Measurements from ENCODE around the gene CCNB2. TPM values are rescaled to one million over a fixed set of nuclear protein-coding genes. Genes with fewer than 3 reads are reported as not detected.

CCNB2 gene
- total RNA-seq, result 10 to 100 TPM; 68.0 to 75.3 TPM

DNA sequence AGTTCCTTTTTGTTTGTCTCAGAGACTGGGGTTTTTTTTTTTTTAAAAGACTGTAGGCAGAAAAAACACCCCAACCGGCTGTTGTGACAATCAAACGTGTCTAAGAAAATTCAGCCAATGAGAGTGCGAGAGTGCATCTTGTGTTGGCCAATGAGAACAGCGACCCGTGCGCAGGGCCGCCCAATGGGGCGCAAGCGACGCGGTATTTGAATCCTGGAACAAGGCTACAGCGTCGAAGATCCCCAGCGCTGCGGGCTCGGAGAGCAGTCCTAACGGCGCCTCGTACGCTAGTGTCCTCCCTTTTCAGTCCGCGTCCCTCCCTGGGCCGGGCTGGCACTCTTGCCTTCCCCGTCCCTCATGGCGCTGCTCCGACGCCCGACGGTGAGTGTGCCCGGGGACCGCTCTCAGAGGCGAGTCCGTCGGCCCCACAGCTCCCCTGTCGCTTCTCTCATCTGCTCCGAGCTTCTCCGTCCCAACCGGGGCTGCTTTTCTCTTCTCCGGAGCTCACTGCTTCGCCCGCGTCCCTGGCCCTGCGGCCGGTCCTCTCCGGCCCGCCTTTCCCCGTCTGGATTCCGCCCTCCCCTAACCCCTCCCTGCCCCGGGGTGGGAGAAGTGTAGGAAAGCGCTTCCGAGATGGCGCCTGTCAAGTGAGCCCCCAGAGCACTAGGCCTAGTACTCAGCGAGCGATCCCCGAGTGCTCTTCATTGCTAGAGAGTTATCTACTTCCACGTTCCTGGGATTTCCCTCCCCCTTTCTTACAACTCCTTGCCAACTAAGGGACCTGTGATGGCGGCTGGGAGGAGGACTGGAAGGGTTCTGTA, at the start of gene CCNB2:
CCNB2 (plus strand) TSS at position 235 of the 821 bp plus-strand sequence; CDS start at position 358, 123 bp downstream.
- H3K27me3 Mint-ChIP-seq, result no peaks in the 10 kb centered on the region
- DNase-seq (peak; percentile 92), ATAC-seq (peak; percentile 99)
- POLR2A ChIA-PET, result no interaction called here
- H3K4me1 Mint-ChIP-seq, result peaks cover 11% of the 10 kb centered on the region
- CTCF ChIA-PET, result interaction anchor here (0.7 kb wide), 1 partner anchor 13 kb away, joined by 3 read pairs; no protein-coding TSS in a partner anchor
- H3K4me3 Mint-ChIP-seq, result peak within 1 kb of the TSS; percentile 91
- intact Hi-C loops (cut with DNase I, micrococcal nuclease), result loop anchor here (1.0 to 10.0 kb wide), 5 partner anchors 118 to 552 kb away; partner anchors contain the start of genes GTF2A2 (in 1 of the 2), RNF111 (in 1 of the 2) and SLTM (in 1 of the 2)
- H3K36me3 Mint-ChIP-seq (ENCODE audit: low read depth), result peaks cover 21% of the 10 kb centered on the region
- H3K27ac Mint-ChIP-seq, result peak within 1 kb of the TSS; percentile 91
- H3K9me3 Mint-ChIP-seq (ENCODE audit: low read depth), result no peaks in the 10 kb centered on the region

DNA sequence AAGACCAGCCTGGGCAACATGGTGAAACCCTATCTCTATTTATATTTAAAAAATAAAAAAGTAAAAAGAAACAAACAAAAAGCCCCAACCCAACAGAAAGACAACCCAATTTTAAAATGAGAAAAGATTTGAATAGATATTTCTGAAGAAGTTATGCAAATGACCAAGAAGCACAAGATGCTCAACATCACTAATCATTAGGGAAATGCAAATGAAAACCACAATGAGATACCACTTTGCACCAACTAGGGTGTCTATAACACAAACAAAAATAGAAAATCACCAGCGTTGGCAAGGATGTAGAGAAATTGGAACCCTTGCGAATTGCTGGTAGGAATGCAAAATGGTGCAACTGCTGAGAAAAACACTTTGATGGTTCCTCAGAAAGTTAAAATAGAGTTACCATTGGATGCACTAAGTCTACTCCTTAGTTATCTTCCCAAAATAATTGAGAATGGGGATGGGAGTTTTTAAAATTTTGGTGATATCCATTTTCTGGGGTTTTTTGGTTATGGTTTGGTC, 45.8 kb upstream of the CCNB2 start:
- Mint-ChIP-seq H3K4me3 (no peak overlapping the region), H3K4me1 (peaks cover 6% of the 10 kb centered on the region), H3K27me3 (no peaks in the 10 kb centered on the region), H3K9me3 (ENCODE audit: low read depth) (no peaks in the 10 kb centered on the region), H3K27ac (no peak overlapping the region), H3K36me3 (ENCODE audit: low read depth) (peaks cover 39% of the 10 kb centered on the region)
- DNase-seq (no peak), ATAC-seq (no peak)
- ChIA-PET CTCF (interaction anchor here (0.5 to 1.3 kb wide), 4 partner anchors 11 to 158 kb away, joined by 3 to 5 read pairs (median 4); no protein-coding TSS in a partner anchor), POLR2A (no interaction called here)
- intact Hi-C loops (cut with DNase I, micrococcal nuclease), result no loop called here

DNA sequence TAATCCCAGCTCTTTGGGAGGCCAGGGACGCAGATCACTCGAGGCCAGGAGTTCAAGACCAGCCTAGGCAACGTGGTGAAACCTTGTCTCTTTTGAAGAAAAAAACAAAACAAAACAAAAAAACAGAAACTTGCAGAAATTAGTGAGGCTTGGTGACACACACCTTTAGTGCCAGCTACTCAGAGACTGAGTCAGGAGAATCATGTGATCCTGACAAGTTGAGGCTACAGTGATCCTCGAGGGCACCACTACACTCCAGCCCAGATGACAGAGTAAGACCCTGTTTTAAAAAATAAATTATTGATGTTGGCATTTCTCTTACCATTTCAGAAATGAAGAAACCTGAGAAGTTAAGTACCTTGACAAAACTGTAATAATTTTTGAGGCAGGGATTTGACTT, 44.6 kb upstream of the CCNB2 start:
- Mint-ChIP-seq H3K9me3 (ENCODE audit: low read depth) (no peaks in the 10 kb centered on the region), H3K4me3 (no peak overlapping the region), H3K4me1 (peaks cover 5% of the 10 kb centered on the region), H3K27me3 (no peaks in the 10 kb centered on the region), H3K36me3 (ENCODE audit: low read depth) (peaks cover 42% of the 10 kb centered on the region), H3K27ac (no peak overlapping the region)
- ATAC-seq (no peak), DNase-seq (no peak)
- intact Hi-C loops (cut with DNase I, micrococcal nuclease), result no loop called here
- CTCF ChIA-PET, result interaction anchor here (0.9 to 1.3 kb wide), 4 partner anchors 13 to 833 kb away, joined by 3 to 4 read pairs (median 3); no protein-coding TSS in a partner anchor
- POLR2A ChIA-PET, result interaction anchor here (0.6 kb wide), 1 partner anchor 146 kb away, joined by 3 read pairs; no protein-coding TSS in a partner anchor

DNA sequence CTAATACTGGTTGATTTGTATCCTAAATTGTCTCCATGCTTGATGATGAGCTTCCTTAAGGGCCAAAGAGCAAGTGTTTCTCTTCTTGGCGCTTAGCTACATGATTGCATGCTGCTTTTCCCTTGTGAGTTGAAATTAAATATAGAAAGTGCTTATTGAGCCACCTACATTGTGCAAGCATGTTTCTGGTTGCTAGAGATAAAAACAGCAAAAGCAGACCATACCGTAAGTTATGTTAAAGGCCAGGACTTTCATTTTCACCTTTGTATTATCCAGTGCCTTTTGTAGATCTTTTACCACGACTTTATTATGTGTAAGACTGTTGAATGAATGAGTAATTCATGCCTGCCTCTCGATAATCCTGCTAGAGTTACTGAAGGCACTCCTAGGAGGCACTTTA, 41.9 kb upstream of the CCNB2 start:
- no peak overlapping the region for H3K27ac Mint-ChIP-seq
- ATAC-seq (no peak), DNase-seq (no peak)
- no peaks in the 10 kb centered on the region for H3K9me3 Mint-ChIP-seq (ENCODE audit: low read depth)
- intact Hi-C loops (cut with DNase I, micrococcal nuclease), result no loop called here
- H3K4me1 Mint-ChIP-seq, result peaks cover 2% of the 10 kb centered on the region
- no peaks in the 10 kb centered on the region for H3K27me3 Mint-ChIP-seq
- CTCF ChIA-PET, result interaction anchor here (0.6 to 1.2 kb wide), 2 partner anchors 33 to 560 kb away, joined by 3 to 4 read pairs; no protein-coding TSS in a partner anchor
- POLR2A ChIA-PET, result interaction anchor here (0.6 kb wide), 1 partner anchor 10 kb away, joined by 4 read pairs; no protein-coding TSS in a partner anchor
- no peak overlapping the region for H3K4me3 Mint-ChIP-seq
- peaks cover 47% of the 10 kb centered on the region for H3K36me3 Mint-ChIP-seq (ENCODE audit: low read depth)

DNA sequence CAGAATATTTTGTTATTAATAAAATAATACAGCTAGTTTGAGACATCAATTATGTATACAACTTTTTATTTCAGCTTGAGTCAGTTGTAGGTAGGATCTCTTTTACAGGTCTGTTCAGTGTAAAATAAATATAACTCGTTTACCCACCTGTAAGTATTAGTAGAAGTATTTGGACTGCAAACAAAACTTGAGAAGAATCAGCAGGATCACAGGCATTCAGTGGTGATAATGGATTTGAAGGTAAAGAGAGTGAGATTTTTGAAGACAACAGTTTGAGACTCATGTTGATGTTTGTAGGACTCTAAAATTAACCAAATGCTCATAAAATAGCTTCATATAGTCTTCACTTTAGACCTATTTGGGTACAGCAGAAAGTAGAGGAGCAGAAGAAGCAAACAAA, 35.5 kb upstream of the CCNB2 start:
- no peak for DNase-seq
- Mint-ChIP-seq H3K4me3 (no peak overlapping the region), H3K27me3 (no peaks in the 10 kb centered on the region), H3K4me1 (peaks cover 11% of the 10 kb centered on the region), H3K36me3 (ENCODE audit: low read depth) (peaks cover 45% of the 10 kb centered on the region), H3K27ac (no peak overlapping the region), H3K9me3 (ENCODE audit: low read depth) (no peaks in the 10 kb centered on the region)
- ChIA-PET POLR2A (no interaction called here), CTCF (interaction anchor here (0.6 kb wide), 1 partner anchor 15 kb away, joined by 3 read pairs; no protein-coding TSS in a partner anchor)
- intact Hi-C loops (cut with DNase I, micrococcal nuclease), result no loop called here
- ATAC-seq, result no peak

DNA sequence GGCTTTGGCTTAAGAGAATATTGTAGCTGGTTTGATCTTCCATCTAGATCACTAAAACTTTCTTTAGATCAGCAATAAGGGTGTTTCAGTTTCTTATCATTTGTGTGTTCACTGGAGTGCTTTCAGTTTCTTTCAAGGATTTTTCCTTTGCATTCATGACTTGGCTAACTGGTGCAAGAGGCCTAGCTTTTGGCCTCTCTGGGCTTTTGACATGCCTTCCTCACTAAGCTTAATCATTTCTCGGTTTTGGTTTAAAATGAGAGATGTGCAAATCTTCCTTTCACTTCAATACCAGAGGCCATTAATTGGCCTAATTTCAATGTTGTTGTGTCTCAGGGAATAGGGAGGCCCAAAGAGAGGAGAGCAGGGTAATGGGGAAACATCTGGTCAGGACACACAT, 30.3 kb upstream of the CCNB2 start:
- DNase-seq (peak; percentile 14), ATAC-seq (peak; percentile 76)
- no peak overlapping the region for H3K4me3 Mint-ChIP-seq
- intact Hi-C loops (cut with DNase I, micrococcal nuclease), result no loop called here
- POLR2A ChIA-PET, result interaction anchor here (1.1 kb wide), 1 partner anchor 10 kb away, joined by 3 read pairs; no protein-coding TSS in a partner anchor
- H3K9me3 Mint-ChIP-seq (ENCODE audit: low read depth), result no peaks in the 10 kb centered on the region
- H3K4me1 Mint-ChIP-seq, result peaks cover 15% of the 10 kb centered on the region
- peak overlapping the region; percentile 78 for H3K27ac Mint-ChIP-seq
- H3K27me3 Mint-ChIP-seq, result no peaks in the 10 kb centered on the region
- H3K36me3 Mint-ChIP-seq (ENCODE audit: low read depth), result peaks cover 41% of the 10 kb centered on the region
- CTCF ChIA-PET, result interaction anchor here (1.3 kb wide), 1 partner anchor 63 kb away, joined by 3 read pairs; no protein-coding TSS in a partner anchor

DNA sequence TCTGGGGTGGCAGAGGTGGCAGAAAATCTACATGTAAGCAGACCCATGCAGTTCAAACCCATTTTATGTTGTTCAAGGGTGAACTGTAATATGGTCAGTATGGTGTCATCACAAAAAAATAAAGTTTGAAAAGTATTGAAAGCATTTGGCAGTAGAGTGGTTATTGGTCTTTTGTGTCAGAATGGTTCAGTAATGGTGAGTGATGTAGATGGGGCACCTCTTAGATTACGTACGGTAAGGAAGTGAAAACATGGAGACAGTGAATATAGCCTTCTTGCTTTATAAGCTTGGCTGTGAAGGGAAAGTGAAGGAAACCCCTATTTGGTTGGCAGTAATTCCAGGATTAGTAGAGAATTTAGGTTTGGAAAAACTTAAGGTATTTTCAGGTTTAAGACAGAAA, 17.2 kb upstream of the CCNB2 start:
- DNase-seq (no peak), ATAC-seq (no peak)
- no peaks in the 10 kb centered on the region for H3K4me1 Mint-ChIP-seq
- peaks cover 19% of the 10 kb centered on the region for H3K36me3 Mint-ChIP-seq (ENCODE audit: low read depth)
- ChIA-PET CTCF (interaction anchor here (0.6 to 0.8 kb wide), 2 partner anchors 110 to 389 kb away, joined by 3 to 5 read pairs; no protein-coding TSS in a partner anchor), POLR2A (no interaction called here)
- H3K27me3 Mint-ChIP-seq, result no peaks in the 10 kb centered on the region
- intact Hi-C loops (cut with DNase I, micrococcal nuclease), result no loop called here
- H3K4me3 Mint-ChIP-seq, result no peak overlapping the region
- no peak overlapping the region for H3K27ac Mint-ChIP-seq
- no peaks in the 10 kb centered on the region for H3K9me3 Mint-ChIP-seq (ENCODE audit: low read depth)

DNA sequence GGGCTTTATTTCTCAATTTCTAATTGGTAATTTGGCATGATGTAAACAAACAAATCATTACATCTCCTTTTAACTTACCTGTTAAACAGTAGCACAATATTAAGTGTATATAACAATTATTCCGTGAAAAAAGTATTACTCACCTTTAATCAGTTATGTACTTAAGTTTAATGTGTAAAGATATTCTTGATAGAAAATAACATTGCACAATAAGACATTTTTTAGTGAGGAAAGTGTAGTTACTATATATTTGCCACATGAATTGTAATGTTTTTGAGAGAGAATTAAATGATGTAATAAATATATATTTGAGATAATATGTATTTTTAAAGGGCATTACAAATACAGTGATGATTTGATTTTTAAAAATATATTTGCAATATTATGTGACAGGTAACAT, 10.9 kb upstream of the CCNB2 start:
- H3K36me3 Mint-ChIP-seq (ENCODE audit: low read depth), result peaks cover 28% of the 10 kb centered on the region

DNA sequence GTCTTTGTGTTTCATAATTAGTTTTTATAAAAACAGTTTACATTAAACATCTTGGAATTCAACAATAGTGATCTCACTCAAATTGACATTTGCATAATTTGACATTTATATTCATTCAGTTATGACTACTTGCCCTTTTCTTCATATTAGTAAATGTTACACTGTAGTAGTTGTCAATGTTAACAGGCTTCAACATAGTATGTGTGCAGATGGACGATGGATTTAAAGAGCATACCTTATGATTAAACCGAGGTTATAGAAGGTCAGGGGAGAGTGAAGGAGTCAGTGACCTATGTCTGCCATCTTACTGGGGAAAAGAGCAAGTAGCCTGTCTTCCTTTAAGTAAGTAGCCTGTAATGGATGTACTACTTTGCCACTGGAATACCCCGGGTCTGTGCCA, 8.5 kb upstream of the CCNB2 start:
- no peaks in the 10 kb centered on the region for H3K9me3 Mint-ChIP-seq (ENCODE audit: low read depth)
- no peak overlapping the region for H3K27ac Mint-ChIP-seq
- ATAC-seq, result no peak
- H3K27me3 Mint-ChIP-seq, result no peaks in the 10 kb centered on the region
- H3K4me3 Mint-ChIP-seq, result no peak overlapping the region
- H3K36me3 Mint-ChIP-seq (ENCODE audit: low read depth), result peaks cover 26% of the 10 kb centered on the region
- peaks cover 13% of the 10 kb centered on the region for H3K4me1 Mint-ChIP-seq
- no peak for DNase-seq
- intact Hi-C loops (cut with DNase I, micrococcal nuclease), result no loop called here
- CTCF ChIA-PET, result interaction anchor here (0.6 to 1.4 kb wide), 4 partner anchors 34 to 436 kb away, joined by 3 to 4 read pairs (median 4); no protein-coding TSS in a partner anchor
- POLR2A ChIA-PET, result no interaction called here

More for the DNA sequence above, 10.9 kb upstream of the CCNB2 start:
- no peak for ATAC-seq
- Mint-ChIP-seq H3K9me3 (ENCODE audit: low read depth) (no peaks in the 10 kb centered on the region), H3K27me3 (no peaks in the 10 kb centered on the region), H3K4me3 (no peak overlapping the region), H3K4me1 (peaks cover 7% of the 10 kb centered on the region), H3K27ac (no peak overlapping the region)
- ChIA-PET CTCF (interaction anchor here (1.2 kb wide), 1 partner anchor 9 kb away, joined by 3 read pairs; no protein-coding TSS in a partner anchor), POLR2A (no interaction called here)
- intact Hi-C loops (cut with DNase I, micrococcal nuclease), result no loop called here
- no peak for DNase-seq

DNA sequence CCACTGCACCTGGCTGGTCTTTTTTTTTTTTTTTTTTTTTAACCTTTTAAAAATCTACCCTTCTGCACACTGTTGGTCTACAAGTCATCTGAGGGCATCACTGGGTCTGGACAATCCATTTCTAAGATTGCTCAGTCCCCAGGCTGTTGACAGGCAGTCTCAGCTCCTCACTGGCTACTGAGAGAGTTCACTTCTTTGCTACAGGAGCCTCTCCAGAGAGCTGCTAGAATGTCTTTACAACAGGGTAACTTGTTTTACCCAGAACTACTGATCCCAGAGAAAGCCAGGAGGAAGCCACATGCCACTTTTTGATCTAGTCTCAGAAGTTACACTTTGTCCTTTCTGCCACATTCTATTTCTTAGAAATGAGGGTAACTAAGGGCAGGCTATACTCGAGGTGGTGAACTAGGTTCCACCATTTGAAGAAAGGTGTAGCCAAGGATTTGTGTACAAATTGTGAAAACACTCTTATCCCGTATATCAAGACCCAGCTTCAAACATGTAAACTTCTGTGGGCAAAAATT, 5.7 kb upstream of the CCNB2 start:
- ATAC-seq, result no peak
- no peak for DNase-seq
- POLR2A ChIA-PET, result interaction anchor here (0.7 to 1.0 kb wide), 2 partner anchors 100 to 120 kb away, joined by 4 to 5 read pairs; no protein-coding TSS in a partner anchor
- CTCF ChIA-PET, result interaction anchor here (0.6 to 1.5 kb wide), 4 partner anchors 10 to 119 kb away, joined by 3 to 4 read pairs (median 3); no protein-coding TSS in a partner anchor
- H3K4me3 Mint-ChIP-seq, result no peak overlapping the region
- no peaks in the 10 kb centered on the region for H3K27me3 Mint-ChIP-seq
- peaks cover 15% of the 10 kb centered on the region for H3K4me1 Mint-ChIP-seq
- H3K27ac Mint-ChIP-seq, result peak overlapping the region; percentile 65
- no peaks in the 10 kb centered on the region for H3K9me3 Mint-ChIP-seq (ENCODE audit: low read depth)
- intact Hi-C loops (cut with DNase I, micrococcal nuclease), result no loop called here
- peaks cover 16% of the 10 kb centered on the region for H3K36me3 Mint-ChIP-seq (ENCODE audit: low read depth)

DNA sequence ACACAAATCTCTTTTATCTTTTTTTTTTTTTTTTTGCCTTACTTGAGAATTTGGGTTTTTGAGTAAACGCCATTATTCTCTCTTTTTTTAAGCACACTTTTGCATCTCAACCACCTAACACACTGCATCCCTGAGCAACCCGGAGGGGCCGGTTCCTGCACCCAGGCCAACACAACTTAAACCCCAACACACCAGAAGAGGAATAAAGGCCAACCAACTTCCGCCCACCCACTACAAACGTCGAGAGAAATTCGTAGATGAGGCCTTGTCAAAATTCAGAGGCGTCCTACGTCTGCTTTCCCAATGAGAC, 389 bp upstream of the CCNB2 start:
- CTCF ChIA-PET, result interaction anchor here (0.7 kb wide), 1 partner anchor 14 kb away, joined by 3 read pairs; no protein-coding TSS in a partner anchor
- Mint-ChIP-seq H3K4me3 (peak overlapping the region; percentile 91), H3K27me3 (no peaks in the 10 kb centered on the region), H3K4me1 (peaks cover 12% of the 10 kb centered on the region), H3K27ac (peak overlapping the region; percentile 91), H3K36me3 (ENCODE audit: low read depth) (peaks cover 20% of the 10 kb centered on the region), H3K9me3 (ENCODE audit: low read depth) (no peaks in the 10 kb centered on the region)
- POLR2A ChIA-PET, result no interaction called here
- intact Hi-C loops (cut with DNase I, micrococcal nuclease), result loop anchor here in 1 of 2 experiments (10.0 kb wide), 1 partner anchor 130 kb away; no protein-coding TSS in a partner anchor
- ATAC-seq (no peak), DNase-seq (no peak)

All from activated CD4-positive, alpha-beta T cell treated with anti-CD3 and anti-CD28 coated beads for 36 hours (primary cell).